GM12873 (cell line): ENCODE data around the gene MEFV.

Experiments
- CTCF ChIP-seq: IDR thresholded peaks from 2 replicates; pipeline ENCODE4 v1.5.1; 2012; ENCODE audit warnings: low read depth, mild to moderate bottlenecking, moderate library complexity, low read length, control low read depth; ENCODE audit not compliant: insufficient read depth; ENCODE audit errors: missing control alignments

MEFV gene

GRCh38 chr16:3289998-3290673 is 33.7 kb upstream of the MEFV start:
- TF ChIP-seq CTCF = no peak

GRCh38 chr16:3285131-3285530 is 28.7 kb upstream of the MEFV start:
- TF ChIP-seq CTCF = no peak

GRCh38 chr16:3283543-3284447 is 27.4 kb upstream of the MEFV start:
- no peak for TF ChIP-seq CTCF

GRCh38 chr16:3282730-3283542 is 26.5 kb upstream of the MEFV start, which contains the start of gene ZNF263:
Gene ZNF263 (plus strand): TSS chr16:3283491. CDS start chr16:3283819, 328 bp downstream.
- TF ChIP-seq CTCF = no peak

GRCh38 chr16:3282103-3282729 is 25.8 kb upstream of the MEFV start:
- no peak for TF ChIP-seq CTCF

- no peak for TF ChIP-seq CTCF
Measured at GRCh38 chr16:3281222-3281820, 24.9 kb upstream of the MEFV start.
